KMS-11 (cell line): ENCODE data around the gene ETNK1.

Experiments used
- H2AFZ ChIP-seq: fragments of 200-600 bp; sonication (generic); 2 replicates; pipeline ENCODE4 v1.6.1; 2016; ENCODE audit warnings: antibody characterized with exemption, mixed run types, low read depth
- H3K27ac ChIP-seq: fragments of 200-600 bp; sonication (generic); 2 replicates; pipeline ENCODE4 v1.6.1; 2016; ENCODE audit warnings: mild to moderate bottlenecking, mixed run types
- H3K27me3 ChIP-seq: fragments of 200-600 bp; sonication (generic); 2 replicates; pipeline ENCODE4 v1.6.1; 2017; ENCODE audit warnings: mild to moderate bottlenecking, low read depth, mixed run types, moderate library complexity; ENCODE audit not compliant: insufficient read depth
- H3K36me3 ChIP-seq: fragments of 200-600 bp; sonication (generic); 2 replicates; pipeline ENCODE4 v1.6.1; 2017; ENCODE audit warnings: mild to moderate bottlenecking, mixed run types; ENCODE audit not compliant: insufficient read depth
- H3K4me1 ChIP-seq: fragments of 200-600 bp; sonication (generic); 2 replicates; pipeline ENCODE4 v1.6.1; 2016; ENCODE audit warnings: mild to moderate bottlenecking, low read depth, mixed run types; ENCODE audit not compliant: poor library complexity, severe bottlenecking
- H3K4me2 ChIP-seq: fragments of 200-600 bp; sonication (generic); 2 replicates; pipeline ENCODE4 v1.7.0; 2016; ENCODE audit warnings: mild to moderate bottlenecking, mixed run types
- H3K4me3 ChIP-seq: fragments of 200-600 bp; sonication (generic); IDR thresholded peaks from 2 replicates; pipeline ENCODE4 v1.6.1; 2017; ENCODE audit warnings: low read depth, low read length, mixed read lengths; ENCODE audit not compliant: insufficient read depth
- H3K79me2 ChIP-seq: fragments of 200-600 bp; sonication (generic); 2 replicates; pipeline ENCODE4 v1.6.1; 2016; ENCODE audit warnings: low read depth, mixed run types; ENCODE audit not compliant: insufficient read depth
- H3K9ac ChIP-seq: fragments of 200-600 bp; sonication (generic); 2 replicates; pipeline ENCODE4 v1.6.1; 2016; ENCODE audit warnings: mild to moderate bottlenecking, mixed run types
- H4K20me1 ChIP-seq: fragments of 200-600 bp; sonication (generic); 2 replicates; pipeline ENCODE4 v1.6.1; 2016; ENCODE audit warnings: mild to moderate bottlenecking, mixed run types; ENCODE audit not compliant: insufficient read depth
- CTCF ChIP-seq: fragments of 200-600 bp; sonication (generic); conservative IDR thresholded peaks from 2 replicates; pipeline ENCODE4 v1.6.1; 2017; ENCODE audit warnings: low read depth, mild to moderate bottlenecking, antibody characterized with exemption, low read length, moderate library complexity, mixed read lengths

ETNK1 gene

GRCh38 chr12:22677781-22678574, 53.0 kb downstream of the ETNK1 start:
- no peaks in the 10 kb centered on the region for H3K36me3 ChIP-seq

GRCh38 chr12:22682663-22683062, 57.7 kb downstream of the ETNK1 start:
- Histone ChIP-seq H3K79me2 (no peaks in the 10 kb centered on the region), H3K27me3 (no peaks in the 10 kb centered on the region), H3K9ac (no peak overlapping the region), H2AFZ (no peak overlapping the region), H3K4me3 (no peak overlapping the region), H4K20me1 (no peaks in the 10 kb centered on the region), H3K4me2 (no peak overlapping the region), H3K4me1 (peaks cover 8% of the 10 kb centered on the region), H3K27ac (no peak overlapping the region), H3K36me3 (no peaks in the 10 kb centered on the region)
- TF ChIP-seq CTCF = no peak

More at GRCh38 chr12:22677781-22678574, 53.0 kb downstream of the ETNK1 start:
- H4K20me1 ChIP-seq = no peaks in the 10 kb centered on the region
- H3K27ac ChIP-seq = no peak overlapping the region
- no peaks in the 10 kb centered on the region for H3K27me3 ChIP-seq
- H3K4me1 ChIP-seq = no peaks in the 10 kb centered on the region
- no peak overlapping the region for H3K9ac ChIP-seq
- H3K79me2 ChIP-seq = no peaks in the 10 kb centered on the region
- H3K4me2 ChIP-seq = no peak overlapping the region
- no peak overlapping the region for H2AFZ ChIP-seq
- TF ChIP-seq CTCF = no peak
- H3K4me3 ChIP-seq = no peak overlapping the region

- Histone ChIP-seq H3K27me3 (no peaks in the 10 kb centered on the region), H4K20me1 (no peaks in the 10 kb centered on the region), H3K36me3 (no peaks in the 10 kb centered on the region), H3K79me2 (no peaks in the 10 kb centered on the region), H3K9ac (no peak overlapping the region), H2AFZ (no peak overlapping the region), H3K4me1 (peaks cover 13% of the 10 kb centered on the region), H3K27ac (no peak overlapping the region), H3K4me2 (no peak overlapping the region), H3K4me3 (no peak overlapping the region)
- TF ChIP-seq CTCF = no peak
These were observed 58.2 kb downstream of the ETNK1 start for GRCh38 chr12:22683131-22683530.

GRCh38 chr12:22684140-22685118, 59.5 kb downstream of the ETNK1 start:
- Histone ChIP-seq H3K9ac (no peak overlapping the region), H3K4me2 (no peak overlapping the region), H3K4me1 (peaks cover 13% of the 10 kb centered on the region), H2AFZ (no peak overlapping the region), H3K36me3 (no peaks in the 10 kb centered on the region), H3K27ac (no peak overlapping the region), H3K27me3 (no peaks in the 10 kb centered on the region), H3K79me2 (no peaks in the 10 kb centered on the region), H3K4me3 (no peak overlapping the region), H4K20me1 (no peaks in the 10 kb centered on the region)
- peak; percentile 67 for TF ChIP-seq CTCF
